ENCODE measurements around the gene RABL2A. TPM values are rescaled to one million over a fixed set of nuclear protein-coding genes. Genes with fewer than 3 reads are reported as not detected.
A peak's percentile ranks its signal among the peaks of the same experiment; 100 is the strongest.
"Not testable (repeated sequence)": the region's sequence is repeated elsewhere in the genome, so short reads cannot be mapped to it uniquely, and the experiment has no call there.

RABL2A gene
- total and polyA plus RNA-seq, 11 donors, result 2.9 to 9.5 (median 6.3) TPM

GRCh38 chr2:113632849-113633345, 5.8 kb downstream of the RABL2A start:
- H3K4me3 ChIP-seq; DNase-seq; H3K4me1 ChIP-seq; intact Hi-C loops (cut with DNase I); H3K27me3 ChIP-seq; H3K9me3 ChIP-seq; ATAC-seq; H3K27ac ChIP-seq: not testable (repeated sequence)
- 88 to 97% (median 91%) methylated on average over 4 of the region's 4 CpGs for WGBS, 4 donors
- peaks cover 0 to 24% (median 11%) of the 10 kb centered on the region in 9 donors for H3K36me3 ChIP-seq

- 84 to 92% (median 88%) methylated on average over 11 to 12 of the region's 12 CpGs for WGBS, 4 donors
- DNase-seq; intact Hi-C loops (cut with DNase I); H3K4me3 ChIP-seq; H3K27me3 ChIP-seq; H3K27ac ChIP-seq; H3K9me3 ChIP-seq; H3K4me1 ChIP-seq: not testable (repeated sequence)
- ATAC-seq, result peak in 1 of 4 donors; percentile 12
- peaks cover 0 to 20% (median 8%) of the 10 kb centered on the region in 9 donors for H3K36me3 ChIP-seq
Observed at GRCh38 chr2:113635358-113635757, 8.3 kb downstream of the RABL2A start.

DNA sequence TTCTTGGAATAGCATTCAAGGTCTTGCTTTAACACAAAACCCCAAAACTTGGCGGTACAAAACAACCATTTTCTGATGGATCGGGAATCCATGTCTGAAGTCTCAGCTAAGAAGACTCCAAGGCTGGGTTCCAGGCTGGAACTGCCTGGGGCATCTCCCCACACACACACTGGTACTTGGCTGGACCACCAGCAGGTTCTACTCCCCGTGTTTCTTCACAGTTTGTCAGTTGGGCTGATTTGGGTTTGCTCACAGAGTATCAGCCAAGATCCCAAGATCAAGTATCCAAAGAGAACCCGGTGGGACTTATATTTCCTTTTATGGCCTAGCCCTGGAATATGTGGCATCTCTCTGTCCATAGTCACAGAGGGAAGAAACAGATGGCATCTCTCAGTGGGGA, 9.2 kb downstream of the RABL2A start:
- DNase-seq; H3K4me3 ChIP-seq; H3K9me3 ChIP-seq; H3K4me1 ChIP-seq; intact Hi-C loops (cut with DNase I); ATAC-seq; H3K27ac ChIP-seq; H3K27me3 ChIP-seq: not testable (repeated sequence)
- 83 to 97% (median 88%) methylated on average over 2 to 4 of the region's 4 CpGs for WGBS, 4 donors
- peaks cover 0 to 20% (median 5%) of the 10 kb centered on the region in 9 donors for H3K36me3 ChIP-seq

DNA sequence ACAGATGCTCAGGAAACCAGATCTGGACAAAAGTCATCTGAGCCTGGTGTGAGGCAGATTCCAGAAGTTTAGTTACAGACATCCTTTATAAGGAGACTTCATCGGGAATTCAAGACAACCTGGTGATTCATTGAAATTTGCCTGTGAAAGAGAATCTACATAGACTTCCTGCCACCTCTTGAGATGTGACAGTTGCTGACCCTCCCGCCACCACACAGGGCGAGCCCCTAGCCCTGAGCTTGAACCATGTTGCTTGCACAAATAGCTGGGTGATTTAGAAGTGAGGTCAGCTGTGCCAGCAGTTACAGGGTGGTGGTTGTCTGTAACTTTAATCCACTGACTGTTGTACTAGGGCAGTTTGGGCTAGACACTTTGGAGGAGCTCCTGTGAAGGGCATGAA, 11.0 kb downstream of the RABL2A start:
- WGBS, 4 donors, result 83 to 94% (median 88%) methylated on average over 1 to 3 of the region's 3 CpGs
- H3K27ac ChIP-seq; H3K4me1 ChIP-seq; ATAC-seq; H3K9me3 ChIP-seq; DNase-seq; H3K27me3 ChIP-seq; H3K4me3 ChIP-seq; intact Hi-C loops (cut with DNase I): not testable (repeated sequence)
- H3K36me3 ChIP-seq, result peaks cover 0 to 10% (median 3%) of the 10 kb centered on the region in 9 donors

GRCh38 chr2:113646217-113646616, 19.2 kb downstream of the RABL2A start:
- intact Hi-C loops (cut with DNase I); ATAC-seq; H3K4me1 ChIP-seq; H3K9me3 ChIP-seq; H3K27me3 ChIP-seq; DNase-seq; H3K36me3 ChIP-seq; H3K27ac ChIP-seq; H3K4me3 ChIP-seq: not testable (repeated sequence)
- 84 to 100% (median 97%) methylated on average over 1 to 2 of the region's 2 CpGs for WGBS, 4 donors

GRCh38 chr2:113650834-113651815, 24.1 kb downstream of the RABL2A start:
- H3K4me3 ChIP-seq; H3K4me1 ChIP-seq; H3K27me3 ChIP-seq; intact Hi-C loops (cut with DNase I); H3K9me3 ChIP-seq; H3K27ac ChIP-seq; DNase-seq; ATAC-seq; H3K36me3 ChIP-seq: not testable (repeated sequence)
- WGBS, 4 donors, result 55 to 80% (median 75%) methylated on average over 2 to 9 of the region's 14 CpGs

DNA sequence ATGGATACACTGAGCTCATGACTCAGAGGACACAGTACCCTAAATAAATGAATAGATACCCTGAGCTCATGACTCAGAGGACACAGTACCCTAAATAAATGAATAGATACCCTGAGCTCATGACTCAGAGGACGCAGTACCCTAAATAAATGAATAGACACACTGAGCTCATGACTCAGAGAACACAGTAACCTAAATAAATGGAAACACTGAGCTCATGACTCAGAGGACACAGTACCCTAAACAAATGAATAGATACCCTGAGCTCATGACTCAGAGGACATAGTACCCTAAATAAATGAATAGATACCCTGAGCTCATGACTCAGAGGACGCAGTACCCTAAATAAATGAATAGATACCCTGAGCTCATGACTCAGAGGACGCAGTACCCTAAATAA, 25.5 kb downstream of the RABL2A start:
- ATAC-seq; H3K27ac ChIP-seq; H3K4me3 ChIP-seq; H3K36me3 ChIP-seq; H3K9me3 ChIP-seq; H3K27me3 ChIP-seq; DNase-seq; H3K4me1 ChIP-seq; intact Hi-C loops (cut with DNase I): not testable (repeated sequence)
- WGBS, 4 donors, result 44 to 77% (median 68%) methylated on average over 1 to 2 of the region's 3 CpGs; no CpG with 5 or more reads in 1 of the 4 donors

DNA sequence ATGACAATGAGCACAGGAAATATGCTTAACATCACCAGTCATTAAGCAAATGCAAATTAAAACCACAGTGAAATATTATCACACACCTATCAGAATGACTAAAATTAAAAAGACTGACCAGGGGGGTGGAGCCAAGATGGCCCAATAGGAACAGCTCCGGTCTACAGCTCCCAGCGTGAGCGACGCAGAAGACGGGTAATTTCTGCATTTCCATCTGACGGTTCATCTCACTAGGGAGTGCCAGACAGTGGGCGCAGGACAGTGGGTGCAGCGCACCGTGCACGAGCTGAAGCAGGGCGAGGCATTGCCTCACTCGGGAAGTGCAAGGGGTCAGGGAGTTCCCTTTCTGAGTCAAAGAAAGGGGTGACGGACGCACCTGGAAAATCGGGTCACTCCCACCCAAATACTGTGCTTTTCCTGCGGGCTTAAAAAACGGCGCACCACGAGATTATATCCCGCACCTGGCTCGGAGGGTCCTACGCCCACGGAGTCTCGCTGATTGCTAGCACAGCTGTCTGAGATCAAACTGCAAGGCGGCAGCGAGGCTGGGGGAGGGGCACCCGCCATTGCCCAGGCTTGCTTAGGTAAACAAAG, 29.1 kb downstream of the RABL2A start:
- H3K36me3 ChIP-seq; ATAC-seq; H3K9me3 ChIP-seq; DNase-seq; H3K27me3 ChIP-seq; H3K4me1 ChIP-seq; H3K27ac ChIP-seq; intact Hi-C loops (cut with DNase I): not testable (repeated sequence)
- H3K4me3 ChIP-seq, result peak overlapping the region in 6 of 12 donors; percentile 5 to 38 (median 15)
- 72 to 84% (median 77%) methylated on average over 24 to 27 of the region's 27 CpGs for WGBS, 4 donors

GRCh38 chr2:113657735-113658134, 30.7 kb downstream of the RABL2A start:
- H3K27me3 ChIP-seq; ATAC-seq; DNase-seq; H3K9me3 ChIP-seq; H3K4me3 ChIP-seq; H3K36me3 ChIP-seq; H3K4me1 ChIP-seq; intact Hi-C loops (cut with DNase I); H3K27ac ChIP-seq: not testable (repeated sequence)
- WGBS, 4 donors, result 91 to 94% (median 93%) methylated on average over 17 of the region's 17 CpGs

- ATAC-seq; H3K9me3 ChIP-seq; H3K4me1 ChIP-seq; intact Hi-C loops (cut with DNase I); H3K27ac ChIP-seq; DNase-seq; H3K36me3 ChIP-seq; H3K4me3 ChIP-seq; H3K27me3 ChIP-seq: not testable (repeated sequence)
- 85 to 88% (median 87%) methylated on average over 10 of the region's 10 CpGs for WGBS, 4 donors
Observed at GRCh38 chr2:113663285-113664060, 36.4 kb downstream of the RABL2A start.

Data from heart left ventricle (tissue), 16 donors.